HG03064 (cell line): ENCODE results near the gene PDE4D.
A peak's percentile ranks its signal among the peaks of the same experiment; 100 is the strongest.

ENCODE experiments used
- ATAC-seq: cut with Tn5 transposase; IDR thresholded peaks from one replicate; pipeline ENCODE4 v1.9.1; 2021; ENCODE audit warnings: low read depth; ENCODE audit not compliant: unreplicated experiment

Gene PDE4D

DNA sequence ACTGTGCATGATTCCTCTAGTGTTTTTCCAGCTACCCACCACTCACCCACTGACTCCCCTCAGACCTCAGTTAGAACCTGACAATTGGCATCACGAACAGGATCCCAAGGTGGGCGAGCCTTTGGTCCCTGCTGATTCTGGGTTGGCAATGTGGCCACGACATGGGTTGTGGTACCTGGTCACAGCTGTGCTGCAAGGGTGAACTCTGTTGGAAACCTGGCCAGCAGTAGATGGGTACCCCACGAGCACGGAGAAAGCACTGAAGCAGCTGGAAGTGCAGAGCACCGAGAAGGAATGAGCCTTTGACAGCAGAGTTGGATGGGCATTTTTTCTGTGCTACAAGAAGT is 180.1 kb downstream of the PDE4D start:
- ATAC-seq = no peak

GRCh38 chr5:59712836-59713497 is 180.6 kb downstream of the PDE4D start:
- ATAC-seq = no peak

DNA sequence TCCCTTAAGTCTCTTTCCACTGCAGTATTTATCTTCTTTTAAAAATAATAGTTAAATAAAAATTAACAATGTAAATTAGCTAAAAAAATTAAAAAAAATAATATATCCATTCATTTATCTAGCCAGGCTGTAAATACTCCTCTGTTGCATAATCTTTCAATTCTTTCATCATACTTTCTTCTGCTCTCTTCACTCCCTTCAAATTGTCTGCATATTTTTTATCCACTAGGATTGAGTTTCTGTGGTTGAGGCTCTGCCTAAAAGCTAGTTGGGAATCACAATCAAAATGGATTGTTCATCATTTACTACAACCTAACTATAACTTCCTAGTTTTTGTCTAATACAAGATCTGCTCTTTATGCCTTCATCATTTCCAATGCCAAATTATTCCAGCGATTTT is 182.2 kb downstream of the PDE4D start:
- no peak for ATAC-seq

GRCh38 chr5:59709846-59710245 is 183.7 kb downstream of the PDE4D start:
- ATAC-seq = no peak

DNA sequence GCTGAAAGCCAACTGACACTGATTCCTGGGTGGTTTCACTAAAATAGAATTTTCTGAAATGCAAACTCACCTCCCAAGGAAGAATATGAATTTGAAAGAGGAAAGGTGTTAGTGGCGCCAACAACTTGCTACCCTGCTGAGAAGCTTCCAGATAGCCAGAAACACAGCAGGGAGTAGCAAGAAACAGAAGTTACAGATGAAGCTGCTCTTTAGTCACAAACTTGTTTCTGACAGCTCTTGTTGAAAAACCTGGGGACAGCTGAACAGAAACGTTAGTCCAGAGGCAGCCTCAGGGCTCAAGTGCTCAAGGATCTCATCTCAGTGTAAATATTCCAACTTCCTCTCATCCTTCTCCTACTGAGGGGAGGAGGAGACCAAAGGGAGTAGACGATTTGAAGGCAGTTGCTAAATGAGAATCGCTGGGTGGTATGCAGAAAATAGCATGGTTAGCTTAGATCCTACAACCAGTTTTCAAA is 184.1 kb downstream of the PDE4D start:
- ATAC-seq = no peak

DNA sequence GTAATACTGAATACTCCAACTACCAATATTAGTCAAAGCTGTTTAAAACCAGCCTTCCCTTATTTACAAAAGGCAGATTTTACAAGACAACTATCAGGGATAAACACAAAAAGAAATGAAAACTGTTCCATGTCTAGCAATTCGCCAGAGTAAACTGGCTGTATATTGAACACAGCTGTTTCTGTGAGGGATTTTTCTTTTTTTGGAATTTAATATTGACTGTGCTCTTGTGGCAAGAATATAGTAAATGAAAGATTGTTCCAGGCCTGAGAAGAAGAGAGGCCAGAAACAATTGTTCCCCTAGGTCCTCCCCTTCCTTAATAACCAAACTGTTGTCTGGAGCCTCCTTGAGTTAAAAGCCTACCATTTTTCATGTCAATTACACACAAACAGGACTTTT is 188.6 kb downstream of the PDE4D start:
- no peak for ATAC-seq

- ATAC-seq = no peak
These were observed 189.7 kb downstream of the PDE4D start for GRCh38 chr5:59703789-59704188.

DNA sequence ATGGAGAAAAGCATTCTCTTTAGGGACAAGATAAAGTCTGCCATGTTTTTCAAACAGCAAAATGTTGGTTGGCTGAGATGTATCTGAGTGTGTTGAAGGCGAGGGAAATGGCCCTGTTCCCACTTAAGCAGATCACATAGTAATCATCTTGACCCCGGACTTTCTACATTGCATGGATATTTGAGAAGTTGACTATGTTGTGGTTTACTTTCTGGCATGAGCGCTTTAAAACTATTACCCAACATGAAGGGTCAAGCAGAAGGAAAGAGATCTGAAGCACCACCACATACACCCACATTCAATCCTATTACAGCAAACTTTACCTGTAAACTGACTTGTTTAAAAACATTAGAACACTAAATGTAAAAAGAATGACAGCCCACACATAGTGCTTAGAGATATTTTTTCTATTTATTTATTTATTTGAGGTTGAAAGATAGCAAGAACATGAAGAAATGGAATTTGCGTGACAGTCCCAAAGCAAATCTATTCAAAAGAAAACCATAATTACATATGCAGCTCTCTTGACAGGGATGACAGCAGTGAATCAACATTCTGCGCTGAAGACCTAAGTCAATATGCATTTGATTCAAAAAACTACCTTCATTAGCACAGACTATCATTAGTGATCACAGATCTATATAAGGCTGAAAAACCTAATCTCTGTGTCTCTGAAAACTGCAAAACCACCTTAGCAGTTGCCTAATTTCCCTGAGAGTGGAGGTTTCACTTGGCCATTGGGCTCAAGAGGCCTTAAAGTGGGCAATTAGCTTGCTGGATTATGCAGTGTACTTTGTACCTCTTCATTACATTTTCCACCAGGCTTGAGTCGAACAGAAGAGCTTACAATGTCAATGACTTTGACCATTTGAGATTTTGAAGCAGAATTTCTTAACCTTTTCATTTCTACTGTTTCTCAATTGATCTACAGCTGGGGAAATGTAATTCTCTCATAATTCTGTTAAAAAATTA is 195.0 kb downstream of the PDE4D start:
- ATAC-seq = no peak

DNA sequence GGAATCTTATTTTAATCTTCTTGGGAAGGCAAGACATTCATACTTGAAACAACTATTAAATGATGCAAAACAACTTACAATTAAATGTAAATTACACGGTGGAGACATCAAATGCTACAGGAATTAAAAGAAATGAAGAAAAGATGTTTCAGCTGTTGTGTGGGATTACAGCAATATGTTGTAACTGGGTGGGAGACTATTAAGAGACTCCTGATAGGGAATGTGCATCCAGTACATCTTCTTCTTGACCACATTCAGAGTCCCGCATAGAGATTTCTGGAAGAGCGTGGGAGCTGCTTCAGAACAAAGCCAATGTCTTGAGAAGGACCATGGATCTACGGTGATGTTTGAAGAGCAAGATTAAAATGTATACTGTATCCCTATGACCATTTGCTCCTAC is 199.1 kb downstream of the PDE4D start:
- ATAC-seq = no peak

DNA sequence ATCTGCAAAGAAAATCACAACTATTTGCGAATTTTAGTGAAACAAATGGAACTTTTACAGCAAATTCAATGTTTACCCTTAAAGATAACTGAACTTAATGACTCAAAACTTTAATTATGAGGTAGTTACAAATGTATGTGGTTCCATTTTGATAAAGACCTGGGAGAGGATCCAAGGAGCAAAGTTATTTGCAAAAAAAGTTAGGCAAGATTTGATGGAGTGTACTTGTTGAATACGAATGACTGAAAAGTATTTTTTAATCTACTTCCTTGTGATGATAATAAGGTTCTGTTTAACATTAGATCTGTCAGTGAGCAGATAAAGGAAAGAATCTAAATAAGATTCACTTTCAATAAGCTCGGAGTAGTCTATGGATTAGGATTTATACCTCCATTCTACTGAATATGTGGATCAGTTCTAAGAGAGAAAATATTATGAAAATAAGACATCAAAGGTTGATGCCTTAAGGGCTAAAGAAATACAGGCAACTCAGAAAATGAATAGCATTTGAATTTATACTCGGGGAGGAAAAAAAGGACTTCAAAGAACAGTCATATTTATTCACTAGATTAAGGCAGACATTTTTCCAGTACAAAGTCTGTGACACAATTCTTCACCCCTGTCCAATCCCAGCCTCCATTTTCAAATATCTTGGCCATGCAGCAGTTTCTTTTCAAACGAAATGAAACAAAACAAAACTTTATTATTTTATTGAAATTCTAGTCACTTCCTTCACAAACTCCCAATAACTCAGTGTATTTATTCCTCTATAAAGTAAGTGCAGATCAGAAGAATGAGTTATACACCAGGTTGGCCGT is 199.8 kb downstream of the PDE4D start:
- no peak for ATAC-seq

DNA sequence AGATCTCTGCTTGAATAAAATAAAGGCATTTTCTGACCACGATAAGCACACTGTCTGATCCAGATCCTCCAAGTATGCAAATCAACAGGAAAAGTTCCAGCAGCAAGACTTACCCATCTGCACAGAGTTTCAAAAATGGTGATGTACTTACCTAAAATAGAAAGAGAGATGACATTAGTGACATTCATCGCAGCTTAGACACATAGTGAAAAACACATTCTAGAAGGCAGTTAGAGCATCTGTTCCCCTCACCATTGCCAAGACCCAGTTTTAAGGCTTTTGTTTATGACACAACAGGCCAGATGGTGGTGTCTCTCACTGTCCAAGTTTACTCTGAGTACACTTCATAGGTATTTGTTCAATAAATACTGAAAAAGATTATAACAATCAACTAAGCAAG is 207.7 kb downstream of the PDE4D start:
- no peak for ATAC-seq

GRCh38 chr5:59685191-59685530 is 208.4 kb downstream of the PDE4D start:
- ATAC-seq = no peak

- ATAC-seq = no peak
These were observed 208.9 kb downstream of the PDE4D start for GRCh38 chr5:59684388-59685190.

DNA sequence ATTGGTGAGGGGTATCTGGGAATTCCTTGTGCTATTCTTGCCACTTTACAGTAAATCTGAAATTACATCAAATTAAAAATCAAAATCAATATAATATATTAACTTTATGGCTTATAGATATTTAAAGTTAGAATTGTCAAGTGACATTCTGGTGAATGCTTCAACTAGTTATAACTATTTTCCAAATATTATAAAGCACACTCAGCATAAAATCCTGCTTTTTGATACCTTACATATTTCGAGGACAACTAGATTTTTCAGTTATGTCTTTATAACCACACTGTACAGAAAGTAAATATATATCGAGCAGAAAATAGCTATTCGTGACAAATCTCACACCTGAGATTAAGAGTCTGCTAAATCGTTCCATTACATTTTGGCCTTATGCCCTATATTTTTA is 210.2 kb downstream of the PDE4D start:
- no peak for ATAC-seq

GRCh38 chr5:59682542-59682941 is 211.0 kb downstream of the PDE4D start:
- ATAC-seq = no peak

DNA sequence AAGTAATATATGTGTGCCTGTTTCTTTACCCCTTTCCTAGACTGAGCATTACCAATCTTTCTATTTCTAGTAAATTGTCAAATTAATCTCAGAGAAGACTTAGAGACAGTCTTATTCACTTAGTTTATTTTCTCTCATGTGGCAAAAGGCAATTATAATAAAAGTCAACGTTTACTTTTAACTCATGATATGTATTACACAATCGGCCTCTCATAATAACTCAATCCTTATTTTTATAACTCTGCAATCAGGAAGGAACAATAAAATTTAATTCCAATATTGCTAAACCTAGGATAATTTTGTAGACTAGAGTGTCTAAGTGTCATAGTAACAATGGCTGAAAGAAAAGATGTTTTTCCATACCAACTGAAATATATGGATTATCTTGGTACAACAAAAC is 214.6 kb downstream of the PDE4D start:
- ATAC-seq = no peak

- no peak for ATAC-seq
These were observed 218.8 kb downstream of the PDE4D start for GRCh38 chr5:59674763-59675162.

GRCh38 chr5:59673438-59674058 is 220.0 kb downstream of the PDE4D start:
- ATAC-seq = peak; percentile 57

DNA sequence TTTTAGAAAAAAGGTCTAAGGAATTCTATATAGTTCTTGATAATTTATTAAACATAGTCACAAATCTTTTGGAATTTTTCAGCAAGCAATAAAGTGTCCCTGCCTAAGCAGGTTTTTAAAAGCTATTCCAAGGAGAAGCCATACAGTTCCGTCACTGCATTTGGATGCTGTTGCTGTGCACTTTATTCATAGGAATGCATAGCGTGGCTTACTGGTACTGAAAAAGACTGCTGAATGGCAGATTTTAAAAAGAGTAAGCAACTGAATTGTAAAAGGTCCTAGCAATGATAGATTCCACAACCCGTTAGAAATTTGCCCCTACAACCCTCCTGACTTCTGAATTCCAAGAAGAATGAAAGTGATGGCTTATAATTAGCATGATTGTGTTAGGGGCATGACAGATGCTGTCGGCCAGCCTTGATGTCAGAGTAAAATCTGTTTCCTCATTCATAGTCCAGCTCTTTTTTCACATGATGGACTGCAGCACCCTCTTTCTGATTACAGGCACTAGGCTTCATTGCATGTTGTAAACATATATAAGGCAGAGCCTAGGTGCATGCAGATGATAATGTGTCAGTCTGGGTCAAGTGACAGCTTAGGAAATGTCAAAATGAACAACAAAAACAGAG is 227.0 kb downstream of the PDE4D start:
- no peak for ATAC-seq
